ENCODE data around the gene CNKSR1.

CNKSR1 gene

GRCh38 chr1:26233903-26234643, 56.8 kb downstream of the CNKSR1 start, which contains the start of gene CEP85:
Gene CEP85, plus strand, starts transcription at chr1:26234200. Its CDS starts 5,584 bp downstream, at chr1:26239784.
- DNase-seq = peak; percentile 95

- no peak for DNase-seq
Observed at GRCh38 chr1:26234644-26235370, 57.5 kb downstream of the CNKSR1 start.

GRCh38 chr1:26237230-26237966, 60.1 kb downstream of the CNKSR1 start:
- DNase-seq = no peak

All from NCI-H2029 (cell line).